H7 (cell line): ENCODE data around the gene SPTBN1. TPM values are rescaled to one million over a fixed set of nuclear protein-coding genes. Genes with fewer than 3 reads are reported as not detected.

Source experiments
- DNase-seq: peaks from one replicate; pipeline ENCODE4 v3.0.0; 2012
- H3K27me3 ChIP-seq: 2 replicates; pipeline ENCODE4 v1.6.0; 2011; ENCODE audit warnings: mild to moderate bottlenecking, low read length; ENCODE audit not compliant: control insufficient read depth, insufficient read depth
- H3K36me3 ChIP-seq: replicated peaks from 2 replicates; pipeline ENCODE4 v1.5.1; 2011; ENCODE audit warnings: low read length; ENCODE audit not compliant: control insufficient read depth, insufficient read depth
- H3K4me3 ChIP-seq: 2 replicates; pipeline ENCODE4 v1.5.1; 2011; ENCODE audit warnings: low read depth, mild to moderate bottlenecking, control low read depth, low read length, moderate library complexity; ENCODE audit not compliant: insufficient read depth
- total RNA-seq: library from RNA; depleted of rRNA; stranded (reverse); fragments of >200 nt; shearing (Covaris generic); gene quantifications from 2 replicates; pipeline ENCODE4 v1.2.3, GENCODE V29; 2014

The SPTBN1 gene
- total RNA-seq, 1 experiment from 2014 or later, result 100 TPM

GRCh38 chr2:54670485-54671009 is 214.4 kb downstream of the SPTBN1 start:
- Histone ChIP-seq H3K27me3 (no peaks in the 10 kb centered on the region), H3K36me3 (peaks cover 28% of the 10 kb centered on the region), H3K4me3 (no peak overlapping the region)
- no peak for DNase-seq

GRCh38 chr2:54671010-54671409 is 214.9 kb downstream of the SPTBN1 start:
- no peak for DNase-seq
- Histone ChIP-seq H3K27me3 (no peaks in the 10 kb centered on the region), H3K36me3 (peaks cover 25% of the 10 kb centered on the region), H3K4me3 (no peak overlapping the region)

GRCh38 chr2:54671875-54672589 is 215.9 kb downstream of the SPTBN1 start:
- Histone ChIP-seq H3K4me3 (no peak overlapping the region), H3K36me3 (peaks cover 17% of the 10 kb centered on the region), H3K27me3 (no peaks in the 10 kb centered on the region)
- DNase-seq, result no peak

GRCh38 chr2:54672590-54673456 is 216.7 kb downstream of the SPTBN1 start:
- Histone ChIP-seq H3K4me3 (no peak overlapping the region), H3K27me3 (no peaks in the 10 kb centered on the region), H3K36me3 (peaks cover 9% of the 10 kb centered on the region)
- no peak for DNase-seq

GRCh38 chr2:54673501-54673998 is 217.4 kb downstream of the SPTBN1 start:
- DNase-seq, result no peak
- H3K4me3 ChIP-seq, result no peak overlapping the region

GRCh38 chr2:54675281-54675680 is 219.2 kb downstream of the SPTBN1 start:
- Histone ChIP-seq H3K4me3 (no peak overlapping the region), H3K27me3 (no peaks in the 10 kb centered on the region), H3K36me3 (no peaks in the 10 kb centered on the region; the same call in 1 of the 2 replicates)
- DNase-seq, result no peak

More at GRCh38 chr2:54673501-54673998, 217.4 kb downstream of the SPTBN1 start:
- Histone ChIP-seq H3K36me3 (peaks cover 4% of the 10 kb centered on the region), H3K27me3 (no peaks in the 10 kb centered on the region)

- Histone ChIP-seq H3K4me3 (no peak overlapping the region), H3K27me3 (no peaks in the 10 kb centered on the region)
- no peak for DNase-seq
These were observed 219.6 kb downstream of the SPTBN1 start for GRCh38 chr2:54675738-54676137.

GRCh38 chr2:54676656-54677055 is 220.5 kb downstream of the SPTBN1 start:
- H3K27me3 ChIP-seq, result no peaks in the 10 kb centered on the region
- H3K4me3 ChIP-seq, result no peak overlapping the region
- DNase-seq, result no peak
- H3K36me3 ChIP-seq, result no peaks in the 10 kb centered on the region

More at GRCh38 chr2:54675738-54676137, 219.6 kb downstream of the SPTBN1 start:
- H3K36me3 ChIP-seq, result no peaks in the 10 kb centered on the region

- Histone ChIP-seq H3K36me3 (no peaks in the 10 kb centered on the region), H3K27me3 (no peaks in the 10 kb centered on the region), H3K4me3 (no peak overlapping the region)
- DNase-seq, result no peak
These were observed 221.5 kb downstream of the SPTBN1 start for GRCh38 chr2:54677476-54678265.

- H3K27me3 ChIP-seq, result no peaks in the 10 kb centered on the region
- no peak overlapping the region for H3K4me3 ChIP-seq
- H3K36me3 ChIP-seq, result no peaks in the 10 kb centered on the region
- DNase-seq, result no peak
These were observed 222.6 kb downstream of the SPTBN1 start for GRCh38 chr2:54678719-54679118.

- Histone ChIP-seq H3K36me3 (no peaks in the 10 kb centered on the region), H3K4me3 (no peak overlapping the region), H3K27me3 (no peaks in the 10 kb centered on the region)
- no peak for DNase-seq
These were observed 224.4 kb downstream of the SPTBN1 start for GRCh38 chr2:54680397-54681041.

- DNase-seq, result no peak
These were observed 225.3 kb downstream of the SPTBN1 start for GRCh38 chr2:54681416-54681815.

GRCh38 chr2:54683596-54683995 is 227.5 kb downstream of the SPTBN1 start:
- no peaks in the 10 kb centered on the region for H3K27me3 ChIP-seq
- H3K36me3 ChIP-seq, result no peaks in the 10 kb centered on the region
- H3K4me3 ChIP-seq, result no peak overlapping the region
- no peak for DNase-seq

More at GRCh38 chr2:54681416-54681815, 225.3 kb downstream of the SPTBN1 start:
- H3K4me3 ChIP-seq, result no peak overlapping the region
- no peaks in the 10 kb centered on the region for H3K36me3 ChIP-seq
- H3K27me3 ChIP-seq, result no peaks in the 10 kb centered on the region
